Ovary (tissue), 3 donors: ENCODE results near the gene AUTS2.

Experiments used
- CTCF ChIP-seq, 3 donors: fragments of 450-650 bp in 2 of 3; fragments of 200-600 bp in 1 of 3; IDR thresholded peaks; one replicate each; pipeline versions ENCODE4 v1.5.1 to v1.8.0; 2016 to 2022; ENCODE audit warnings: antibody characterized with exemption in 3 of 3, mild to moderate bottlenecking in 1 of 3
- POLR2A ChIP-seq: fragments of 450-650 bp; IDR thresholded peaks from one replicate; pipeline ENCODE4 v1.6.1; 2017; ENCODE audit warnings: antibody characterized with exemption, mild to moderate bottlenecking, moderate library complexity
- donor health status: DM: no; HTN: no; CAD: no.

DNA sequence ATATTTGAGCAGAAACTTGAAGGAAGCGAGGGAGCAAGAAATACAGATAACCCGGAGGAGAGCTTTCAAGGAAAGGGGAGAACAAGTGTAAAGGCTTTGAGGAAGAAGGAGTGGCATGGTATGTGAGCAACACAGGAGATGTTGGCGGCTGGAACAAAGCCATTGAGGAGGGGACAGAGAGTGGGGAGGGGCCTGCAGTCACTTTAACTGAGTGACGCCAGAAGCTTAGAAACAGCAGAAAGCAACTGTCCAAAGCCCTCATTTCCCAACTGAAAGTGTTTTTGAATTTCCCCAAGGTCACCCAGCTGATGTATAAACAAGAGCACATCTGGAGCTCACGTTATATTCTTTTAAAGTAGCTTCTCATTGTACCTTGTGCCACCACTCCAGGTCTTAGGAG, 19.1 kb downstream of the AUTS2 start:
- TF ChIP-seq POLR2A (no peak), CTCF (IDR thresholded peaks at IDR 0.05) (no peak)
